ENCODE measurements around the gene FSTL5. TPM values are rescaled to one million over a fixed set of nuclear protein-coding genes. Genes with fewer than 3 reads are reported as not detected.

The FSTL5 gene
- polyA plus RNA-seq, 4 donors = 0.19 to 0.36 TPM; not detected in 2

- Histone ChIP-seq H3K27me3 (ENCODE audit: control insufficient read depth in 3 of 3, insufficient read depth in 3 of 3, low read length in 3 of 3) (no peaks in the 10 kb centered on the region), H3K9me3 (ENCODE audit: control insufficient read depth in 2 of 2, insufficient read depth in 1 of 2, low read depth in 1 of 2, low read length in 1 of 2) (no peaks in the 10 kb centered on the region), H3K4me3 (ENCODE audit: low read depth in 1 of 3, low read length in 3 of 3) (no peak overlapping the region), H3K36me3 (ENCODE audit: control insufficient read depth in 3 of 3, insufficient read depth in 2 of 3, low read depth in 1 of 3, low read length in 3 of 3) (no peaks in the 10 kb centered on the region), H3K4me1 (ENCODE audit: control insufficient read depth in 3 of 3, insufficient read depth in 2 of 3, low read depth in 1 of 3, low read length in 2 of 3) (no peaks in the 10 kb centered on the region), H3K27ac (ENCODE audit: low read depth in 1 of 3, low read length in 2 of 3) (no peak overlapping the region)
- no peak for DNase-seq
- 32 to 49% (median 46%) methylated on average over 1 of the region's 1 CpG for WGBS, 3 donors
- no peak for FAIRE-seq
These were observed 521.1 kb downstream of the FSTL5 start for GRCh38 chr4:161642708-161643107.

- DNase-seq (no peak), FAIRE-seq (no peak)
- 76 to 82% (median 77%) methylated on average over 14 of the region's 14 CpGs for WGBS, 3 donors
- Histone ChIP-seq H3K9me3 (ENCODE audit: control insufficient read depth in 2 of 2, insufficient read depth in 1 of 2, low read depth in 1 of 2, low read length in 1 of 2) (no peaks in the 10 kb centered on the region), H3K4me1 (ENCODE audit: control insufficient read depth in 3 of 3, insufficient read depth in 2 of 3, low read depth in 1 of 3, low read length in 2 of 3) (no peaks in the 10 kb centered on the region), H3K27ac (ENCODE audit: low read depth in 1 of 3, low read length in 2 of 3) (no peak overlapping the region), H3K36me3 (ENCODE audit: control insufficient read depth in 3 of 3, insufficient read depth in 2 of 3, low read depth in 1 of 3, low read length in 3 of 3) (no peaks in the 10 kb centered on the region), H3K27me3 (ENCODE audit: control insufficient read depth in 3 of 3, insufficient read depth in 3 of 3, low read length in 3 of 3) (no peaks in the 10 kb centered on the region), H3K4me3 (ENCODE audit: low read depth in 1 of 3, low read length in 3 of 3) (no peak overlapping the region)
These were observed 533.9 kb downstream of the FSTL5 start for GRCh38 chr4:161629694-161630441.

- Histone ChIP-seq H3K4me3 (ENCODE audit: low read depth in 1 of 3, low read length in 3 of 3) (no peak overlapping the region), H3K4me1 (ENCODE audit: control insufficient read depth in 3 of 3, insufficient read depth in 2 of 3, low read depth in 1 of 3, low read length in 2 of 3) (no peaks in the 10 kb centered on the region), H3K27me3 (ENCODE audit: control insufficient read depth in 3 of 3, insufficient read depth in 3 of 3, low read length in 3 of 3) (no peaks in the 10 kb centered on the region), H3K27ac (ENCODE audit: low read depth in 1 of 3, low read length in 2 of 3) (no peak overlapping the region), H3K36me3 (ENCODE audit: control insufficient read depth in 3 of 3, insufficient read depth in 2 of 3, low read depth in 1 of 3, low read length in 3 of 3) (no peaks in the 10 kb centered on the region), H3K9me3 (ENCODE audit: control insufficient read depth in 2 of 2, insufficient read depth in 1 of 2, low read depth in 1 of 2, low read length in 1 of 2) (no peaks in the 10 kb centered on the region)
- DNase-seq (no peak), FAIRE-seq (no peak)
- 46 to 56% (median 55%) methylated on average over 4 of the region's 4 CpGs for WGBS, 3 donors
These were observed 559.1 kb downstream of the FSTL5 start for GRCh38 chr4:161604516-161605300.

- no peaks in the 10 kb centered on the region for H3K4me1 ChIP-seq (ENCODE audit: control insufficient read depth in 3 of 3, insufficient read depth in 2 of 3, low read depth in 1 of 3, low read length in 2 of 3)
- FAIRE-seq (no peak), DNase-seq (no peak)
- H3K4me3 ChIP-seq (ENCODE audit: low read depth in 1 of 3, low read length in 3 of 3) = no peak overlapping the region
- H3K9me3 ChIP-seq (ENCODE audit: control insufficient read depth in 2 of 2, insufficient read depth in 1 of 2, low read depth in 1 of 2, low read length in 1 of 2) = no peaks in the 10 kb centered on the region
- H3K27ac ChIP-seq (ENCODE audit: low read depth in 1 of 3, low read length in 2 of 3) = no peak overlapping the region
- no peaks in the 10 kb centered on the region for H3K27me3 ChIP-seq (ENCODE audit: control insufficient read depth in 3 of 3, insufficient read depth in 3 of 3, low read length in 3 of 3)
- H3K36me3 ChIP-seq (ENCODE audit: control insufficient read depth in 3 of 3, insufficient read depth in 2 of 3, low read depth in 1 of 3, low read length in 3 of 3) = no peaks in the 10 kb centered on the region
These were observed 562.8 kb downstream of the FSTL5 start for GRCh38 chr4:161601011-161601410.

GRCh38 chr4:161595230-161595771, 568.5 kb downstream of the FSTL5 start:
- no peaks in the 10 kb centered on the region for H3K9me3 ChIP-seq (ENCODE audit: control insufficient read depth in 2 of 2, insufficient read depth in 1 of 2, low read depth in 1 of 2, low read length in 1 of 2)
- WGBS, 3 donors = 61 to 71% (median 65%) methylated on average over 2 of the region's 2 CpGs
- H3K36me3 ChIP-seq (ENCODE audit: control insufficient read depth in 3 of 3, insufficient read depth in 2 of 3, low read depth in 1 of 3, low read length in 3 of 3) = no peaks in the 10 kb centered on the region
- H3K4me3 ChIP-seq (ENCODE audit: low read depth in 1 of 3, low read length in 3 of 3) = no peak overlapping the region
- no peak for DNase-seq
- H3K27me3 ChIP-seq (ENCODE audit: control insufficient read depth in 3 of 3, insufficient read depth in 3 of 3, low read length in 3 of 3) = no peaks in the 10 kb centered on the region
- no peaks in the 10 kb centered on the region for H3K4me1 ChIP-seq (ENCODE audit: control insufficient read depth in 3 of 3, insufficient read depth in 2 of 3, low read depth in 1 of 3, low read length in 2 of 3)
- no peak overlapping the region for H3K27ac ChIP-seq (ENCODE audit: low read depth in 1 of 3, low read length in 2 of 3)
- no peak for FAIRE-seq

GRCh38 chr4:161585011-161585410, 578.8 kb downstream of the FSTL5 start:
- H3K36me3 ChIP-seq (ENCODE audit: control insufficient read depth in 3 of 3, insufficient read depth in 2 of 3, low read depth in 1 of 3, low read length in 3 of 3) = no peaks in the 10 kb centered on the region
- no peak for FAIRE-seq
- H3K4me3 ChIP-seq (ENCODE audit: low read depth in 1 of 3, low read length in 3 of 3) = no peak overlapping the region
- H3K4me1 ChIP-seq (ENCODE audit: control insufficient read depth in 3 of 3, insufficient read depth in 2 of 3, low read depth in 1 of 3, low read length in 2 of 3) = no peaks in the 10 kb centered on the region
- no peak for DNase-seq
- no peak overlapping the region for H3K27ac ChIP-seq (ENCODE audit: low read depth in 1 of 3, low read length in 2 of 3)
- WGBS, 3 donors = 64 to 72% (median 71%) methylated on average over 6 of the region's 6 CpGs
- no peaks in the 10 kb centered on the region for H3K9me3 ChIP-seq (ENCODE audit: control insufficient read depth in 2 of 2, insufficient read depth in 1 of 2, low read depth in 1 of 2, low read length in 1 of 2)
- H3K27me3 ChIP-seq (ENCODE audit: control insufficient read depth in 3 of 3, insufficient read depth in 3 of 3, low read length in 3 of 3) = no peaks in the 10 kb centered on the region

GRCh38 chr4:161583549-161583948, 580.3 kb downstream of the FSTL5 start:
- no peak overlapping the region for H3K27ac ChIP-seq (ENCODE audit: low read depth in 1 of 3, low read length in 2 of 3)
- DNase-seq = no peak
- FAIRE-seq = no peak
- H3K4me3 ChIP-seq (ENCODE audit: low read depth in 1 of 3, low read length in 3 of 3) = no peak overlapping the region
- no peaks in the 10 kb centered on the region for H3K36me3 ChIP-seq (ENCODE audit: control insufficient read depth in 3 of 3, insufficient read depth in 2 of 3, low read depth in 1 of 3, low read length in 3 of 3)
- H3K4me1 ChIP-seq (ENCODE audit: control insufficient read depth in 3 of 3, insufficient read depth in 2 of 3, low read depth in 1 of 3, low read length in 2 of 3) = no peaks in the 10 kb centered on the region
- no peaks in the 10 kb centered on the region for H3K27me3 ChIP-seq (ENCODE audit: control insufficient read depth in 3 of 3, insufficient read depth in 3 of 3, low read length in 3 of 3)
- H3K9me3 ChIP-seq (ENCODE audit: control insufficient read depth in 2 of 2, insufficient read depth in 1 of 2, low read depth in 1 of 2, low read length in 1 of 2) = no peaks in the 10 kb centered on the region

GRCh38 chr4:161581262-161582230, 582.3 kb downstream of the FSTL5 start:
- no peaks in the 10 kb centered on the region for H3K9me3 ChIP-seq (ENCODE audit: control insufficient read depth in 2 of 2, insufficient read depth in 1 of 2, low read depth in 1 of 2, low read length in 1 of 2)
- no peak for DNase-seq
- no peaks in the 10 kb centered on the region for H3K4me1 ChIP-seq (ENCODE audit: control insufficient read depth in 3 of 3, insufficient read depth in 2 of 3, low read depth in 1 of 3, low read length in 2 of 3)
- no peak overlapping the region for H3K27ac ChIP-seq (ENCODE audit: low read depth in 1 of 3, low read length in 2 of 3)
- 68 to 71% (median 69%) methylated on average over 7 of the region's 7 CpGs for WGBS, 3 donors
- H3K4me3 ChIP-seq (ENCODE audit: low read depth in 1 of 3, low read length in 3 of 3) = no peak overlapping the region
- FAIRE-seq = peak; percentile 67
- no peaks in the 10 kb centered on the region for H3K27me3 ChIP-seq (ENCODE audit: control insufficient read depth in 3 of 3, insufficient read depth in 3 of 3, low read length in 3 of 3)
- no peaks in the 10 kb centered on the region for H3K36me3 ChIP-seq (ENCODE audit: control insufficient read depth in 3 of 3, insufficient read depth in 2 of 3, low read depth in 1 of 3, low read length in 3 of 3)
